Measurements from ENCODE around the gene OPRD1.

OPRD1 gene

DNA sequence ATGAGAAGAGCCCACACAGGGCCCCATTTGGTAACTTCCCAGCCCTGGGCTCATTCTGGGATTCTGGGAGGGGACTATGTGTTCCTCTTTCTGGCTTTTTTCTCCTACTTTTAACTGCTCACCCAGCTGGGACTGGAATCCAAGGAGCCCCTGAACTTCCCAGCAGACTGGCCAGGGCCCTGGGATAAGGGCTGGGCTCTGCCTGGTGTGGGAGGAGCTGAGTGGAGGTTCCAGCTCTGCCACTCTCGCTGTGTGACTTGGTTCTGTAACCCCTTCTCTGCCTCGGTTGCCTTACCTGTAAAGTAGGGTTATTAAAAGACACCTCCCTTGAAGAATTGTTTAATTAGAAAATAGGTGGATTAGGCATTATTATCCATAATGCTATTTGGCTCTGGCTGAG lies 82.8 kb downstream of the OPRD1 start:
- TF ChIP-seq, protein P1, sequence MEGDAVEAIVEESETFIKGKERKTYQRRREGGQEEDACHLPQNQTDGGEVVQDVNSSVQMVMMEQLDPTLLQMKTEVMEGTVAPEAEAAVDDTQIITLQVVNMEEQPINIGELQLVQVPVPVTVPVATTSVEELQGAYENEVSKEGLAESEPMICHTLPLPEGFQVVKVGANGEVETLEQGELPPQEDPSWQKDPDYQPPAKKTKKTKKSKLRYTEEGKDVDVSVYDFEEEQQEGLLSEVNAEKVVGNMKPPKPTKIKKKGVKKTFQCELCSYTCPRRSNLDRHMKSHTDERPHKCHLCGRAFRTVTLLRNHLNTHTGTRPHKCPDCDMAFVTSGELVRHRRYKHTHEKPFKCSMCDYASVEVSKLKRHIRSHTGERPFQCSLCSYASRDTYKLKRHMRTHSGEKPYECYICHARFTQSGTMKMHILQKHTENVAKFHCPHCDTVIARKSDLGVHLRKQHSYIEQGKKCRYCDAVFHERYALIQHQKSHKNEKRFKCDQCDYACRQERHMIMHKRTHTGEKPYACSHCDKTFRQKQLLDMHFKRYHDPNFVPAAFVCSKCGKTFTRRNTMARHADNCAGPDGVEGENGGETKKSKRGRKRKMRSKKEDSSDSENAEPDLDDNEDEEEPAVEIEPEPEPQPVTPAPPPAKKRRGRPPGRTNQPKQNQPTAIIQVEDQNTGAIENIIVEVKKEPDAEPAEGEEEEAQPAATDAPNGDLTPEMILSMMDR (IDR thresholded peaks at IDR 0.05; ENCODE audit: low read depth, low read length) = no peak
- no peak overlapping the region for H3K4me3 ChIP-seq (ENCODE audit: low read depth, low read length)
- in situ Hi-C loops (cut with HindIII; ENCODE audit: low sequenced_read_pairs) = no loop called here
- DNase-seq (ENCODE audit: low read depth, low spot score) = no peak

DNA sequence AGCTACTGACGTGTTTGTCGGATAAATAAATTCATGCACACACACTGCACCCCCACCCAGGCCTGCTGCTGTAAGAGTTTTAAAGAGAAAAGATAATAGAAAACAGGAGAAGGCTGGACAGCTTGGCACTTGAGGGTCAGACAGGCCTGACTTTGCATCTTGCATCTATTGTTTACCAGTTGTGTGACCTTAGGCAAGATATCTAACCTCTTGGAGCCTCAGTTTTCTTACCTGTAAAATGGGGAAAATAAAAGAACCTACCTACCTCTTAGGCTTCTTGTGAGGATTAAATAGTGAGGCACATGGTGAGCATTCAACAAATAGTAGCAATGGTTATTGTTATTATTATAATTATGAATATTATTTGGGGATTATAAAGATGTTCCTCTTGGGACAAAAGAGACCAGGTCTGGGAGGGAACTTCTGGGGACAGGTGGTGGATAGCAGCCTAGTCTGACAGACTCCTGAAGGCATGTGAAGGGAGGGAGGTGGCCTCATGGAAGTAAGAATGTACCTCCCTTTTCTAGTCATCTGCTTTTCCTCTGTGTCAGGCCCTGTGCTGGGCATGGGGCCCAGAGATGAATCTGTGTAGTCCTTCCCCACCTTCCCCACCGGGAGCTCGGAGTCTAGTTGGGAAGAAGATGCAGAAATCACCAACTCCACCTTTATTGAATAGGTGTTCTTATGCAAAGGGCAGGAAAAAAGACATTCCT lies 84.1 kb downstream of the OPRD1 start:
- DNase-seq (ENCODE audit: low read depth, low spot score) = no peak
- in situ Hi-C loops (cut with HindIII; ENCODE audit: low sequenced_read_pairs) = no loop called here
- H3K4me3 ChIP-seq (ENCODE audit: low read depth, low read length) = no peak overlapping the region
- TF ChIP-seq, protein P1 (IDR thresholded peaks at IDR 0.05; ENCODE audit: low read depth, low read length) = no peak

DNA sequence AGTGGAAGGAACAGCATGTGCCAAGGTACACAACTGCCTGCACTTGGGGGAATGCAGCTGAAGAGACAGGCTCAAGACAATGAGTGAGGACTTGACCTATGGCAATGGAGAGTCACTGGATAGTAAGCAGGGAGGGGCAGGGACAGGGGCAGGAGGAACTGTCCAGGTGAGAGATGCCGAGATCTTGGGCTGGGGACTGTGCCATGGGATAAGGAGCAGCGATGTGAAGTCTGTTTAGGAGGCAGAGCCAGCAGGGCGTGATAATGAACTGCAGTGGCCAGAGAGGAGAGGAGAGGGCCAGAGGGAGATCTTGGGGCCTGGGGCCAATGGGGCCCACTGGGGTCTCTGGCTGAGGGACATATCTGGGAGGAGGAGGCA lies 84.6 kb downstream of the OPRD1 start:
- TF ChIP-seq, protein P1 (IDR thresholded peaks at IDR 0.05; ENCODE audit: low read depth, low read length) = no peak
- H3K4me3 ChIP-seq (ENCODE audit: low read depth, low read length) = no peak overlapping the region
- in situ Hi-C loops (cut with HindIII; ENCODE audit: low sequenced_read_pairs) = no loop called here
- no peak for DNase-seq (ENCODE audit: low read depth, low spot score)

DNA sequence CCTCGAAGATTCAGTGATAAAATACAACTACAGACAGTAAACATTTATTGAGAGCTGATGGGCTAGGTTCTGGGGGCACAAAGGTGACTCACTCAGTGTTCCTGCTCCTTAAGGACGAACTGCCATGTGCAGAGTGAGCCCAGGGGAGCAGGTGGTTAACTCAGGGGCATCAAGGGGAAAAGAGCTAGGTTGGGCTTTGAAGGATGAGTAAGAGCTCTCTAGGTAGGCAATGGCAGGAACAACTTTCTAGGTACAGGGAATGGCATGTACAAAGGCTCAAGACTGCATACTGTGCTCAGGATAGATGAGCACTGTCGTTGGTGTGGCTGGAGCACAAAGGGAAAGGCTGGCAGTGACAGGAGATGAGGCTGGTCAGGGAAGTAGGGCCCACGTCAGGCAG lies 85.8 kb downstream of the OPRD1 start:
- in situ Hi-C loops (cut with HindIII; ENCODE audit: low sequenced_read_pairs) = no loop called here

DNA sequence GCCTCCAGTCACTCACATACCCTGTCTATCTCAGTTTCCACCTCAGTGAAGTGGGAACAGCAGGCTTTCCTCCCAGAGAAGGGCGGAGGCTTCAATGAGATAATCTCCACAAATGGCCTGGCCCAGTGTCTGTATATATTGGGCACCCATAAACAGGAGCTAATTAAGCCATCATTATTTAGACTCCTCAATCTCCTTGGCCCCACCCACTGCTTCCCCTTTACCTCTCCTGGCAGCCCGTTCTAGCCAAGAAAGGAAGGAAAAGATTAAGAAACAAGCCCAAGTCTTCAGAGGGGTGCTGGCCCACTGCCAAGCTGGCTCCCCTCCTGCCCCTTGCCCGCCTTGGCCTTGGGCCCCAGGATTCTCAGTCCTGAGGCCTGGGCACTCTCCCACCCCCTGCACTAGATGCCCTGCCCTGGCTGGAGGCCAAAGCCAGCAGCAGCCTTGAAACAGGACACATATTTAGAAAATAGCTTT lies 86.5 kb downstream of the OPRD1 start:
- H3K4me3 ChIP-seq (ENCODE audit: low read depth, low read length) = no peak overlapping the region
- TF ChIP-seq, protein P1 (IDR thresholded peaks at IDR 0.05; ENCODE audit: low read depth, low read length) = no peak
- in situ Hi-C loops (cut with HindIII; ENCODE audit: low sequenced_read_pairs) = no loop called here
- no peak for DNase-seq (ENCODE audit: low read depth, low spot score)

More for the DNA sequence above, 85.8 kb downstream of the OPRD1 start:
- DNase-seq (ENCODE audit: low read depth, low spot score) = no peak
- TF ChIP-seq, protein P1 (IDR thresholded peaks at IDR 0.05; ENCODE audit: low read depth, low read length) = no peak
- H3K4me3 ChIP-seq (ENCODE audit: low read depth, low read length) = no peak overlapping the region

DNA sequence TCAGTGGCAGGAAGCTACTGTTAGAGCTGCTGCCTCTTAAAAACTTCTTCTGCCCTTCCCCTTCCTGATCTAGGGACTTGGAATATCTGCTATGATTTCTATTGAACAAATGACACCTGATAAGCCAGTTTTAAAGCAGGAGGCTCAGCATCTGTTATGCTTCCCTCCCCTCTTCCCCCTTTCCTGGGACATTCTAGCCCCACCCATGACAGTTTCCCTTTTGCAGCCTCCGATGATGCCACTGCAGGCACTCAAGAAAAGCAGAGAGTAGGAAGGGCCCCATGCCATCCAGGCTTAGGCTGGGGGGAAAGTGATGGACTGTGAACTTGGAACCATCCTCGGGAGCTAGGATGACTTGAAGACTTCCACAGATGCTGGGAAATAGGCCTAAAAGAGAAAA lies 87.3 kb downstream of the OPRD1 start:
- TF ChIP-seq, protein P1 (IDR thresholded peaks at IDR 0.05; ENCODE audit: low read depth, low read length) = no peak
- no peak for DNase-seq (ENCODE audit: low read depth, low spot score)
- in situ Hi-C loops (cut with HindIII; ENCODE audit: low sequenced_read_pairs) = no loop called here
- H3K4me3 ChIP-seq (ENCODE audit: low read depth, low read length) = no peak overlapping the region
